Fibroblast of villous mesenchyme (primary cell): Measurements from ENCODE around the gene LMNB1. TPM values are rescaled to one million over a fixed set of nuclear protein-coding genes. Genes with fewer than 3 reads are reported as not detected.
A peak's percentile ranks its signal among the peaks of the same experiment; 100 is the strongest.
"Not testable (repeated sequence)": the region's sequence is repeated elsewhere in the genome, so short reads cannot be mapped to it uniquely, and the experiment has no call there.

Source experiments
- DNase-seq: peaks from one replicate; pipeline ENCODE4 v3.0.0-alpha.2; 2010; ENCODE audit warnings: low read depth
- H3K4me3 ChIP-seq: 2 replicates; pipeline ENCODE4 v1.5.1; 2011; ENCODE audit warnings: low read depth, mild to moderate bottlenecking, low read length
- CTCF ChIP-seq: IDR thresholded peaks from 2 replicates; pipeline ENCODE4 v1.5.1; 2012; ENCODE audit warnings: low read depth, mild to moderate bottlenecking, low read length; ENCODE audit not compliant: insufficient read depth
- total RNA-seq: library from RNA; depleted of rRNA; stranded (reverse); fragments of >200 nt; gene quantifications from 2 replicates; pipeline ENCODE4 v1.2.3, GENCODE V29; 2012

LMNB1 gene
- total RNA-seq, 1 donor = 47.9 TPM

GRCh38 chr5:126757713-126758357 lies 19.1 kb upstream of the LMNB1 start:
- no peak overlapping the region for H3K4me3 ChIP-seq
- no peak for TF ChIP-seq CTCF
- no peak for DNase-seq

GRCh38 chr5:126763371-126763770 lies 13.6 kb upstream of the LMNB1 start:
- TF ChIP-seq CTCF = no peak
- no peak overlapping the region for H3K4me3 ChIP-seq
- DNase-seq = no peak

DNA sequence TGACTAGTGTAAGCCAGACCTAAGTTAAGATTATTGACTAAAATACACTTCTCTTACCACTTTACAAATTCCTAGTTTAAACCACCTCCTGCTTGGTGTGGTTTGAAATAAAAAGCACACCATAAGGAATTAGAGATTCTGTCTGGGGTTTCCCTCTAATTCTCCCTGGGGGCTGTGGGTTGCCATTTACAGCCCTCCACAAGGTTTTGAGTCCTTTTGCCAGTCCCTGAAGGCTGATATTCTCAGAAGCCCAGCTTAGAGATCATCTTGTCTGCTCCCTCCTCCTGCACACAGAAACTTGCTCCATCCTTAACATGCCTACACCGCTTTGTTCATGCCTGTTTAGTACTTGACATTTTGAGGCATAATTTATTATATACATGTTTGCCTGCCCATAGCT lies 7.2 kb upstream of the LMNB1 start:
- no peak for DNase-seq
- no peak for TF ChIP-seq CTCF
- H3K4me3 ChIP-seq = no peak overlapping the region

- not testable (repeated sequence) for H3K4me3 ChIP-seq, DNase-seq
Observed at GRCh38 chr5:126773536-126773935, 3.4 kb upstream of the LMNB1 start.

DNA sequence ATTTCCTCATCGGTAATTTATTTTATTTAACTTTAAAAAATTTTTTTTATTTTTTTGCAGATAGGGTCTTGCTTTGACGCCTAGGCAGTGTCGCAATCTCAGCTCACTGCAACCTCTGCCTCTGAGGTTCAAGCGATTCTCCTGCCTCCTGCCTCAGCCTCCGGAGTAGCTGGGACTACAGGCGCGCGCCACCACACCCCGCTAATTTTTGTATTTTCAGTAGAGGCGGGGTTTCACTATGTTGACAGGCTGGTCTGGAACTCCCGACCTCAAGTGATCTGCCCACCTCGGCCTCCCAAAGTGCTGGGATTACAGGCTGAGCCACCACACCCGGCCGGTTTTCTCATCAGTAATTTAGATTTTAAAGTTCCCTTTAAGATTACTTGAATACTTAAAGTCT lies 2.3 kb upstream of the LMNB1 start:
- H3K4me3 ChIP-seq, DNase-seq: not testable (repeated sequence)

DNA sequence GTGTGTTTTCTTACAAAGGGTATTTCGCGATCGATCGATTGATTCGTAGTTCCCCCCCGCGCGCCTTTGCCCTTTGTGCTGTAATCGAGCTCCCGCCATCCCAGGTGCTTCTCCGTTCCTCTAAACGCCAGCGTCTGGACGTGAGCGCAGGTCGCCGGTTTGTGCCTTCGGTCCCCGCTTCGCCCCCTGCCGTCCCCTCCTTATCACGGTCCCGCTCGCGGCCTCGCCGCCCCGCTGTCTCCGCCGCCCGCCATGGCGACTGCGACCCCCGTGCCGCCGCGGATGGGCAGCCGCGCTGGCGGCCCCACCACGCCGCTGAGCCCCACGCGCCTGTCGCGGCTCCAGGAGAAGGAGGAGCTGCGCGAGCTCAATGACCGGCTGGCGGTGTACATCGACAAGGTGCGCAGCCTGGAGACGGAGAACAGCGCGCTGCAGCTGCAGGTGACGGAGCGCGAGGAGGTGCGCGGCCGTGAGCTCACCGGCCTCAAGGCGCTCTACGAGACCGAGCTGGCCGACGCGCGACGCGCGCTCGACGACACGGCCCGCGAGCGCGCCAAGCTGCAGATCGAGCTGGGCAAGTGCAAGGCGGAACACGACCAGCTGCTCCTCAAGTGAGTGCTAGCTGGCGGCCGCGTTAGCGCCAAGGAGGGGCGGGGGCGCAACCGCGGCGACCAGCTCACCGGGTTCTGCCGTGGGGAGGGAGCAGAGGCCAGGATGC lies 480 bp downstream of the LMNB1 start:
- DNase-seq = peak; percentile 53
- peak overlapping the region; percentile 94 for H3K4me3 ChIP-seq
- no peak for TF ChIP-seq CTCF

DNA sequence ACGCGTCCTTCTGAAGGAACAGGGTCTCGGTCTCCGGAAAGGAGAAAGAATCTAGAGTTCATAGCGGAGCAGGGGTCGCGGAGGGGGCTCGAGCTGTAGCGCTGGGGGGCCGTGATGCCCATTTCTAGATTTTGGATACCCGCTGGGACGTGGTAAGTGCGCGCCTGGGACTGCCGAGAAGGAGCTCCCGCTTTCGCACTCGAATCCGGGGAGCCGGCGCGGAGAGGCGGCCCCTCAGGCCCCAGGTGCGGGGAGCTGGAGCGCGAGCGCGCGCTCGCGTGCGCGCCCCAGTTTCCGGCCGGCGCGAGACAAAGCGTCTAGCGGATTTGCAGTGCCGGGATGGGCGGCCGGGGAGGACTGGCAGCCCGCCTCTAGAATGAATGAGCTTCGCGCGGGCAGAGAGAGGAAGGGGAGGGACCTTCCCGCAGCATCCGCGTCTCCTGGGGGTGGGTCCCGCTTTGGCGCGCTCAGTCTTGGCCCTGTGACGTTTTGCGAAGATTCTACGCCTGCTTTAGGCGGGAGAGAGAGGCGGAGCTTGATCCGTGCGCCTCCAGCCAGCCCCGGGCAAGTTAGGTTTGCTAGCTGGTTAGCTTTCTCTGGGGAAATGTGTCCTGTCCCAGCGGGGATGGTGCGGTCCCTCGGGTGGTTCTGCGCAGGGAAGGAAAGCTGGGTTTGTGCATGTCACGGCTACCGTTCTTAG lies 1.2 kb downstream of the LMNB1 start:
- no peak for TF ChIP-seq CTCF
- DNase-seq = peak; percentile 96
- H3K4me3 ChIP-seq = peak overlapping the region; percentile 94
